HepG2 (cell line): ENCODE data around the gene SURF2. TPM values are rescaled to one million over a fixed set of nuclear protein-coding genes. Genes with fewer than 3 reads are reported as not detected.

Experiments used
- CENPX ChIP-seq: sonication (generic); formaldehyde crosslinking; IDR thresholded peaks from 2 replicates; pipeline ENCODE4 v1.9.0; 2021; ENCODE audit warnings: mild to moderate bottlenecking, missing genetic modification reagents, moderate library complexity
- EHMT2 ChIP-seq: fragments of 200-600 bp; sonication (generic); IDR thresholded peaks from 2 replicates; pipeline ENCODE4 v1.7.0; 2017; ENCODE audit warnings: antibody characterized with exemption, low read depth, low read length, borderline replicate concordance
- FOSL1 ChIP-seq: sonication (generic); formaldehyde crosslinking; IDR thresholded peaks from 2 replicates; pipeline ENCODE4 v1.9.0; 2021; ENCODE audit warnings: missing genetic modification reagents, borderline replicate concordance
- GABPB1 ChIP-seq: IDR thresholded peaks from 2 replicates; pipeline ENCODE4 v1.6.1; 2016; ENCODE audit warnings: mild to moderate bottlenecking, missing genetic modification reagents, moderate library complexity, missing compliant biosample characterization
- GATAD2A ChIP-seq: IDR thresholded peaks from 2 replicates; pipeline ENCODE4 v1.6.1; 2016
- HHEX ChIP-seq: IDR thresholded peaks from 2 replicates; pipeline ENCODE4 v1.6.1; 2016; ENCODE audit warnings: control low read depth
- HOXA3 ChIP-seq: sonication (generic); formaldehyde crosslinking; IDR thresholded peaks from 2 replicates; pipeline ENCODE4 v1.5.0; 2020; ENCODE audit warnings: missing genetic modification reagents
- IKZF1 ChIP-seq: fragments of 450-650 bp; IDR thresholded peaks from 2 replicates; pipeline ENCODE4 v1.7.1; 2016
- JUNB ChIP-seq: sonication (generic); formaldehyde crosslinking; IDR thresholded peaks from 2 replicates; pipeline ENCODE4 v1.8.0; 2022; ENCODE audit warnings: missing genetic modification reagents, mild to moderate bottlenecking, borderline replicate concordance
- NCOA2 ChIP-seq: sonication (generic); formaldehyde crosslinking; IDR thresholded peaks from 2 replicates; pipeline ENCODE4 v1.8.0; 2022; ENCODE audit warnings: inconsistent platforms
- PHB2 ChIP-seq: fragments of 450-650 bp; IDR thresholded peaks from 2 replicates; pipeline ENCODE4 v1.6.1; 2018; ENCODE audit not compliant: partially characterized antibody
- RFX1 ChIP-seq: fragments of 450-650 bp; IDR thresholded peaks from 2 replicates; pipeline ENCODE4 v1.6.1; 2017
- SMARCE1 ChIP-seq: fragments of 450-650 bp; IDR thresholded peaks from 2 replicates; pipeline ENCODE4 v1.6.1; 2017; ENCODE audit warnings: borderline replicate concordance
- TBX2 ChIP-seq: sonication (generic); formaldehyde crosslinking; IDR thresholded peaks from 2 replicates; pipeline ENCODE4 v1.5.0; 2020; ENCODE audit warnings: missing genetic modification reagents, mild to moderate bottlenecking, borderline replicate concordance
- ZNF3 ChIP-seq: IDR thresholded peaks from 2 replicates; pipeline ENCODE4 v1.7.0; 2017; ENCODE audit warnings: inconsistent platforms
- ZNF569 ChIP-seq: sonication (generic); formaldehyde crosslinking; IDR thresholded peaks from 2 replicates; pipeline ENCODE4 v1.5.0; 2020; ENCODE audit warnings: mild to moderate bottlenecking, missing genetic modification reagents, moderate library complexity, borderline replicate concordance
- ZNF746 ChIP-seq: sonication (generic); formaldehyde crosslinking; IDR thresholded peaks from 2 replicates; pipeline ENCODE4 v1.8.0; 2022; ENCODE audit warnings: mild to moderate bottlenecking, missing genetic modification reagents
- ZNF773 ChIP-seq: sonication (generic); formaldehyde crosslinking; IDR thresholded peaks from 2 replicates; pipeline ENCODE4 v1.4.0; 2020; ENCODE audit warnings: missing genetic modification reagents, borderline replicate concordance
- ZZZ3 ChIP-seq: sonication (generic); formaldehyde crosslinking; IDR thresholded peaks from 2 replicates; pipeline ENCODE4 v1.4.0; 2020; ENCODE audit warnings: missing genetic modification reagents, mild to moderate bottlenecking, borderline replicate concordance
- polyA plus RNA-seq, 8 experiments: library from polyadenylated mRNA; depleted of rRNA in 3 of 8; stranded (reverse) in 7 of 8; unstranded in 1 of 8; fragments of >200 nt; fragmentation: Illumina TruSeq in 4 of 8; extraction: Trizol in 4 of 8; gene quantifications; 2 replicates each; pipeline versions ENCODE4 v1.2.1 to v1.2.3, GENCODE V29; 2011 to 2016; ENCODE audit warnings: low read depth in 4 of 8, missing spikeins in 1 of 8, mixed read lengths in 1 of 8; ENCODE audit not compliant: insufficient read depth in 1 of 8
- total RNA-seq, 5 experiments: library from RNA; depleted of rRNA; stranded (reverse); fragments of >200 nt; fragmentation: Illumina TruSeq; extraction: Trizol; gene quantifications; 2 replicates each; pipeline ENCODE4 v1.2.3, GENCODE V29; 2016; ENCODE audit warnings: low read depth in 1 of 5
- TF ChIP-seq, protein P1 (sequence below): sonication (generic); formaldehyde crosslinking; IDR thresholded peaks from 2 replicates; pipeline ENCODE4 v1.9.0; 2021; ENCODE audit warnings: missing genetic modification reagents, borderline replicate concordance
- TF ChIP-seq, protein P2 (sequence below): IDR thresholded peaks from 2 replicates; pipeline ENCODE4 v1.6.1; 2012; ENCODE audit warnings: low read length, improper control_type of control experiment
- TF ChIP-seq, protein P3 (sequence below): IDR thresholded peaks from 2 replicates; pipeline ENCODE4 v1.6.1; 2018; ENCODE audit warnings: missing genetic modification reagents
- TF ChIP-seq, protein P4 (sequence below): sonication (generic); formaldehyde crosslinking; IDR thresholded peaks from 2 replicates; pipeline ENCODE4 v1.5.0; 2020; ENCODE audit warnings: missing genetic modification reagents, mild to moderate bottlenecking, borderline replicate concordance
- TF ChIP-seq, protein P5 (sequence below): sonication (generic); formaldehyde crosslinking; IDR thresholded peaks from 2 replicates; pipeline ENCODE4 v1.4.0; 2020; ENCODE audit warnings: missing genetic modification reagents

SURF2 gene
- total and polyA plus RNA-seq, 2 of the 13 experiments (the other 11 are each of a cell fraction or from before 2014, with no cell fraction given): 6.3 to 13.6 TPM

DNA sequence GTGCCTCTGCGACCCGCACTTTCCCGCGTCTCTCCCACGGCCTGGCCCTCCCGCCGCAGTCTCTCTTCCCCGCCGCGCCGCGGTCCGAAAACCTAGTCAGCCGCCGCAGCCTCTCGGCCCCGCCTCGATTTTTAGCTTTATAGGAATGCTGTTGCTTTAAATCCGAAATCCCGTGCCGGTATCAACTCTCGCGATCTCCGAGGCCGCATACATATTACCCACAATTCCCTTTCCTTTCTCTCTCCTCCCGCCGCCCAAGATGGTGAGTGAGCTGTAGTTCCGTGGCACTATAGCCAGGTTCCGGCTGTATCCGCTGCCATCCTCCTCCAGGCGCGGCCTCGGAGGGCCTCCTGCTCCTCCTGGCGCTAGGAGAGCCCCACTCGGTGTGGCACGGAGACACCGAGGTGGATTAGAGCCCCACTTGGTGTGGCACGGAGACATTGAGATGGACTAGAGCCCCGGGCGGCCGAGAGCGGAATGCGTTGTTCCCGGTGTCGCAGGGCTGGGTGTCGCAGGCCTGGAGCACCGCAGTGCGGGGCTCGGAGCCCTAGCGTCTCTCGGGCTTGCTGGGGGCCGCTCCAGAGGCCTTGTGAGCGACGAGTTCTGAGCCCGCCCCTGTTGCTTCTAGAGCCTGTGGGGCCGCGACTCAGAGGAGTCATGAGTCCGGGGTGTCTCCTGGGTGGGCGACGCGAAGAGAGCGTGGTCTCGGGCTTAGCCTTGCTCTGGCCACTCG is 8.2 kb upstream of the SURF2 start, which contains the start of the genes MED22 and RPL7A (continued):
- TF ChIP-seq, protein P1, sequence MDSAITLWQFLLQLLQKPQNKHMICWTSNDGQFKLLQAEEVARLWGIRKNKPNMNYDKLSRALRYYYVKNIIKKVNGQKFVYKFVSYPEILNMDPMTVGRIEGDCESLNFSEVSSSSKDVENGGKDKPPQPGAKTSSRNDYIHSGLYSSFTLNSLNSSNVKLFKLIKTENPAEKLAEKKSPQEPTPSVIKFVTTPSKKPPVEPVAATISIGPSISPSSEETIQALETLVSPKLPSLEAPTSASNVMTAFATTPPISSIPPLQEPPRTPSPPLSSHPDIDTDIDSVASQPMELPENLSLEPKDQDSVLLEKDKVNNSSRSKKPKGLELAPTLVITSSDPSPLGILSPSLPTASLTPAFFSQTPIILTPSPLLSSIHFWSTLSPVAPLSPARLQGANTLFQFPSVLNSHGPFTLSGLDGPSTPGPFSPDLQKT (CRISPR knock-in tag): no peak
- TF ChIP-seq RFX1: no peak
- TF ChIP-seq, protein P2, sequence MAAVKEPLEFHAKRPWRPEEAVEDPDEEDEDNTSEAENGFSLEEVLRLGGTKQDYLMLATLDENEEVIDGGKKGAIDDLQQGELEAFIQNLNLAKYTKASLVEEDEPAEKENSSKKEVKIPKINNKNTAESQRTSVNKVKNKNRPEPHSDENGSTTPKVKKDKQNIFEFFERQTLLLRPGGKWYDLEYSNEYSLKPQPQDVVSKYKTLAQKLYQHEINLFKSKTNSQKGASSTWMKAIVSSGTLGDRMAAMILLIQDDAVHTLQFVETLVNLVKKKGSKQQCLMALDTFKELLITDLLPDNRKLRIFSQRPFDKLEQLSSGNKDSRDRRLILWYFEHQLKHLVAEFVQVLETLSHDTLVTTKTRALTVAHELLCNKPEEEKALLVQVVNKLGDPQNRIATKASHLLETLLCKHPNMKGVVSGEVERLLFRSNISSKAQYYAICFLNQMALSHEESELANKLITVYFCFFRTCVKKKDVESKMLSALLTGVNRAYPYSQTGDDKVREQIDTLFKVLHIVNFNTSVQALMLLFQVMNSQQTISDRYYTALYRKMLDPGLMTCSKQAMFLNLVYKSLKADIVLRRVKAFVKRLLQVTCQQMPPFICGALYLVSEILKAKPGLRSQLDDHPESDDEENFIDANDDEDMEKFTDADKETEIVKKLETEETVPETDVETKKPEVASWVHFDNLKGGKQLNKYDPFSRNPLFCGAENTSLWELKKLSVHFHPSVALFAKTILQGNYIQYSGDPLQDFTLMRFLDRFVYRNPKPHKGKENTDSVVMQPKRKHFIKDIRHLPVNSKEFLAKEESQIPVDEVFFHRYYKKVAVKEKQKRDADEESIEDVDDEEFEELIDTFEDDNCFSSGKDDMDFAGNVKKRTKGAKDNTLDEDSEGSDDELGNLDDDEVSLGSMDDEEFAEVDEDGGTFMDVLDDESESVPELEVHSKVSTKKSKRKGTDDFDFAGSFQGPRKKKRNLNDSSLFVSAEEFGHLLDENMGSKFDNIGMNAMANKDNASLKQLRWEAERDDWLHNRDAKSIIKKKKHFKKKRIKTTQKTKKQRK: no peak
- TF ChIP-seq, protein P3, sequence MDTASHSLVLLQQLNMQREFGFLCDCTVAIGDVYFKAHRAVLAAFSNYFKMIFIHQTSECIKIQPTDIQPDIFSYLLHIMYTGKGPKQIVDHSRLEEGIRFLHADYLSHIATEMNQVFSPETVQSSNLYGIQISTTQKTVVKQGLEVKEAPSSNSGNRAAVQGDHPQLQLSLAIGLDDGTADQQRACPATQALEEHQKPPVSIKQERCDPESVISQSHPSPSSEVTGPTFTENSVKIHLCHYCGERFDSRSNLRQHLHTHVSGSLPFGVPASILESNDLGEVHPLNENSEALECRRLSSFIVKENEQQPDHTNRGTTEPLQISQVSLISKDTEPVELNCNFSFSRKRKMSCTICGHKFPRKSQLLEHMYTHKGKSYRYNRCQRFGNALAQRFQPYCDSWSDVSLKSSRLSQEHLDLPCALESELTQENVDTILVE: peak; percentile 64; the same call in 1 of the 2 replicates
- peak; percentile 67; the same call in 1 of the 2 replicates for TF ChIP-seq HOXA3 (CRISPR knock-in tag)
- TF ChIP-seq ZNF773: no peak
- TF ChIP-seq GABPB1: peak; percentile 77
- TF ChIP-seq, protein P4, sequence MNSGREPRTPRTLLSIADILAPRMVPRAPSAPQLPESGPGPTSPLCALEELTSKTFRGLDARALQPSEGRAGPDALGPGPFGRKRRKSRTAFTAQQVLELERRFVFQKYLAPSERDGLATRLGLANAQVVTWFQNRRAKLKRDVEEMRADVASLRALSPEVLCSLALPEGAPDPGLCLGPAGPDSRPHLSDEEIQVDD: no peak
- TF ChIP-seq NCOA2 (CRISPR knock-in tag): peak; percentile 41; the same call in 1 of the 2 replicates
- TF ChIP-seq ZNF3 (CRISPR knock-in tag): no peak
- TF ChIP-seq EHMT2: no peak
- TF ChIP-seq, protein P5, sequence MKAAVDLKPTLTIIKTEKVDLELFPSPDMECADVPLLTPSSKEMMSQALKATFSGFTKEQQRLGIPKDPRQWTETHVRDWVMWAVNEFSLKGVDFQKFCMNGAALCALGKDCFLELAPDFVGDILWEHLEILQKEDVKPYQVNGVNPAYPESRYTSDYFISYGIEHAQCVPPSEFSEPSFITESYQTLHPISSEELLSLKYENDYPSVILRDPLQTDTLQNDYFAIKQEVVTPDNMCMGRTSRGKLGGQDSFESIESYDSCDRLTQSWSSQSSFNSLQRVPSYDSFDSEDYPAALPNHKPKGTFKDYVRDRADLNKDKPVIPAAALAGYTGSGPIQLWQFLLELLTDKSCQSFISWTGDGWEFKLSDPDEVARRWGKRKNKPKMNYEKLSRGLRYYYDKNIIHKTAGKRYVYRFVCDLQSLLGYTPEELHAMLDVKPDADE (CRISPR knock-in tag): peak; percentile 33; the same call in 1 of the 2 replicates
- 0 out of 2 replicates have a peak, but pooled peaks have one; percentile 35 for TF ChIP-seq ZNF569 (CRISPR knock-in tag)
- TF ChIP-seq JUNB: 0 out of 2 replicates have a peak, but pooled peaks have one; percentile 49
- TF ChIP-seq GATAD2A (CRISPR knock-in tag): 0 out of 2 replicates have a peak, but pooled peaks have one; percentile 30
- TF ChIP-seq ZZZ3 (CRISPR knock-in tag): peak; percentile 100; the same call in 1 of the 2 replicates
- TF ChIP-seq CENPX: no peak
- peak; percentile 77; the same call in 1 of the 2 replicates for TF ChIP-seq TBX2
- no peak for TF ChIP-seq IKZF1
- TF ChIP-seq HHEX (CRISPR knock-in tag): 0 out of 2 replicates have a peak, but pooled peaks have one; percentile 20
- no peak for TF ChIP-seq ZNF746 (CRISPR knock-in tag)
- no peak for TF ChIP-seq PHB2
- TF ChIP-seq SMARCE1: no peak
- TF ChIP-seq FOSL1 (CRISPR knock-in tag): no peak
